HepG2 (cell line): Measurements from ENCODE around the gene CCDC117.

Experiments used
- CREM ChIP-seq, 2 experiments: sonication (generic) in 1 of 2; formaldehyde crosslinking in 1 of 2; IDR thresholded peaks; 2 replicates each; pipeline versions ENCODE4 v1.4.0 to v1.6.1; 2016 to 2020; ENCODE audit warnings: antibody characterized with exemption in 1 of 2, mild to moderate bottlenecking in 1 of 2, missing genetic modification reagents in 1 of 2
- EP300 ChIP-seq, 3 experiments: sonication (generic) in 1 of 3; formaldehyde crosslinking in 1 of 3; IDR thresholded peaks; 2 replicates each; pipeline versions ENCODE4 v1.5.1 to v1.6.1; 2011 to 2020; ENCODE audit warnings: low read depth in 2 of 3, low read length in 2 of 3, borderline replicate concordance in 1 of 3, improper control_type of control experiment in 1 of 3, mild to moderate bottlenecking in 1 of 3, missing genetic modification reagents in 1 of 3, moderate library complexity in 1 of 3
- FOXO1 ChIP-seq: sonication (generic); formaldehyde crosslinking; IDR thresholded peaks from 2 replicates; pipeline ENCODE4 v1.4.0; 2020; ENCODE audit warnings: missing genetic modification reagents
- GATA4 ChIP-seq: sonication (generic); IDR thresholded peaks from 2 replicates; pipeline ENCODE4 v1.6.1; 2016; ENCODE audit warnings: antibody characterized with exemption, low read depth, borderline replicate concordance
- HOXA3 ChIP-seq: sonication (generic); formaldehyde crosslinking; IDR thresholded peaks from 2 replicates; pipeline ENCODE4 v1.5.0; 2020; ENCODE audit warnings: missing genetic modification reagents
- MIER3 ChIP-seq: IDR thresholded peaks from 2 replicates; pipeline ENCODE4 v1.6.1; 2016; ENCODE audit warnings: missing compliant biosample characterization, borderline replicate concordance
- RFX5 ChIP-seq: IDR thresholded peaks from 2 replicates; pipeline ENCODE4 v1.6.1; 2011; ENCODE audit warnings: low read depth, low read length, improper control_type of control experiment
- ZBTB14 ChIP-seq: sonication (generic); formaldehyde crosslinking; IDR thresholded peaks from 2 replicates; pipeline ENCODE4 v1.4.0; 2020; ENCODE audit warnings: missing genetic modification reagents
- ZNF496 ChIP-seq: sonication (generic); formaldehyde crosslinking; IDR thresholded peaks from 2 replicates; pipeline ENCODE4 v1.8.1; 2023; ENCODE audit warnings: mild to moderate bottlenecking, moderate library complexity, missing genetic modification reagents; ENCODE audit not compliant: insufficient replicate concordance
- TF ChIP-seq, protein P1 (sequence below): sonication (generic); formaldehyde crosslinking; IDR thresholded peaks from 2 replicates; pipeline ENCODE4 v1.5.0; 2020; ENCODE audit warnings: mild to moderate bottlenecking, missing genetic modification reagents, moderate library complexity
- TF ChIP-seq, protein P2 (sequence below): sonication (generic); formaldehyde crosslinking; IDR thresholded peaks from 2 replicates; pipeline ENCODE4 v1.4.0; 2020; ENCODE audit warnings: missing genetic modification reagents
- TF ChIP-seq, protein P3 (sequence below): sonication (generic); formaldehyde crosslinking; IDR thresholded peaks from 2 replicates; pipeline ENCODE4 v1.4.0; 2020; ENCODE audit warnings: missing genetic modification reagents

- TF ChIP-seq, protein P1, sequence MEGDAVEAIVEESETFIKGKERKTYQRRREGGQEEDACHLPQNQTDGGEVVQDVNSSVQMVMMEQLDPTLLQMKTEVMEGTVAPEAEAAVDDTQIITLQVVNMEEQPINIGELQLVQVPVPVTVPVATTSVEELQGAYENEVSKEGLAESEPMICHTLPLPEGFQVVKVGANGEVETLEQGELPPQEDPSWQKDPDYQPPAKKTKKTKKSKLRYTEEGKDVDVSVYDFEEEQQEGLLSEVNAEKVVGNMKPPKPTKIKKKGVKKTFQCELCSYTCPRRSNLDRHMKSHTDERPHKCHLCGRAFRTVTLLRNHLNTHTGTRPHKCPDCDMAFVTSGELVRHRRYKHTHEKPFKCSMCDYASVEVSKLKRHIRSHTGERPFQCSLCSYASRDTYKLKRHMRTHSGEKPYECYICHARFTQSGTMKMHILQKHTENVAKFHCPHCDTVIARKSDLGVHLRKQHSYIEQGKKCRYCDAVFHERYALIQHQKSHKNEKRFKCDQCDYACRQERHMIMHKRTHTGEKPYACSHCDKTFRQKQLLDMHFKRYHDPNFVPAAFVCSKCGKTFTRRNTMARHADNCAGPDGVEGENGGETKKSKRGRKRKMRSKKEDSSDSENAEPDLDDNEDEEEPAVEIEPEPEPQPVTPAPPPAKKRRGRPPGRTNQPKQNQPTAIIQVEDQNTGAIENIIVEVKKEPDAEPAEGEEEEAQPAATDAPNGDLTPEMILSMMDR (CRISPR knock-in tag), result no peak
- TF ChIP-seq HOXA3 (CRISPR knock-in tag), result no peak
- no peak for TF ChIP-seq EP300 (IDR thresholded peaks at IDR 0.05; ENCODE audit: low read depth in 2 of 2, low read length in 2 of 2)
- no peak for TF ChIP-seq EP300 (CRISPR knock-in tag; IDR thresholded peaks at IDR 0.05; ENCODE audit: borderline replicate concordance)
- TF ChIP-seq MIER3, result no peak
- TF ChIP-seq, protein P2, sequence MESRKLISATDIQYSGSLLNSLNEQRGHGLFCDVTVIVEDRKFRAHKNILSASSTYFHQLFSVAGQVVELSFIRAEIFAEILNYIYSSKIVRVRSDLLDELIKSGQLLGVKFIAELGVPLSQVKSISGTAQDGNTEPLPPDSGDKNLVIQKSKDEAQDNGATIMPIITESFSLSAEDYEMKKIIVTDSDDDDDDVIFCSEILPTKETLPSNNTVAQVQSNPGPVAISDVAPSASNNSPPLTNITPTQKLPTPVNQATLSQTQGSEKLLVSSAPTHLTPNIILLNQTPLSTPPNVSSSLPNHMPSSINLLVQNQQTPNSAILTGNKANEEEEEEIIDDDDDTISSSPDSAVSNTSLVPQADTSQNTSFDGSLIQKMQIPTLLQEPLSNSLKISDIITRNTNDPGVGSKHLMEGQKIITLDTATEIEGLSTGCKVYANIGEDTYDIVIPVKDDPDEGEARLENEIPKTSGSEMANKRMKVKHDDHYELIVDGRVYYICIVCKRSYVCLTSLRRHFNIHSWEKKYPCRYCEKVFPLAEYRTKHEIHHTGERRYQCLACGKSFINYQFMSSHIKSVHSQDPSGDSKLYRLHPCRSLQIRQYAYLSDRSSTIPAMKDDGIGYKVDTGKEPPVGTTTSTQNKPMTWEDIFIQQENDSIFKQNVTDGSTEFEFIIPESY (CRISPR knock-in tag), result no peak
- no peak for TF ChIP-seq ZBTB14
- no peak for TF ChIP-seq ZNF496
- TF ChIP-seq, protein P3, sequence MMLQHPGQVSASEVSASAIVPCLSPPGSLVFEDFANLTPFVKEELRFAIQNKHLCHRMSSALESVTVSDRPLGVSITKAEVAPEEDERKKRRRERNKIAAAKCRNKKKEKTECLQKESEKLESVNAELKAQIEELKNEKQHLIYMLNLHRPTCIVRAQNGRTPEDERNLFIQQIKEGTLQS (CRISPR knock-in tag), result no peak
- TF ChIP-seq GATA4, result no peak
- TF ChIP-seq FOXO1 (CRISPR knock-in tag), result no peak
- TF ChIP-seq RFX5, result no peak
- no peak for TF ChIP-seq CREM (IDR thresholded peaks at IDR 0.05)
- TF ChIP-seq CREM (CRISPR knock-in tag; IDR thresholded peaks at IDR 0.05), result no peak
Measured at GRCh38 chr22:28779833-28780232, 7.3 kb downstream of the CCDC117 start.
